GM18520 (cell line): ENCODE results near the gene CAMK1D.

Experiments used
- ATAC-seq: cut with Tn5 transposase; IDR thresholded peaks from one replicate; pipeline ENCODE4 v1.9.1; 2021; ENCODE audit not compliant: unreplicated experiment

The CAMK1D gene

DNA sequence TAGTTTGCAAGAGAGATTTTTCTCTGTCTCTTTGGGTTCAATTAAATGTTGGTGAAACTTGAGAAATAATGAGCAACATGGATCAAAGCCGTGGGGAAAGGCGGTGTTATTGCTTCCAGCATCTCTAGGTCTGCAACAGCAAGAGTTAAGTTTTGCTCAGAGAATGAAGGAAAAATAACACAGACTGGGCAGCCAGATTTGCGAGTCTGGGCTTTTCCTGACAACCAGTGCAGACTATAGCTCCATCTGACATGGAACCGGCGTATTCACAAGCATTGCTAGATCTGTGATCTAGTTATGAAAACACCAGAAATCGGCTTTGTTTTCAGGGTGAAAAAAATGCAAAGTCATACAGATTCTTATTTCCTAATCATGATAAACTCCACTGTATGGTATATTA is 110.4 kb downstream of the CAMK1D start:
- ATAC-seq, result no peak

DNA sequence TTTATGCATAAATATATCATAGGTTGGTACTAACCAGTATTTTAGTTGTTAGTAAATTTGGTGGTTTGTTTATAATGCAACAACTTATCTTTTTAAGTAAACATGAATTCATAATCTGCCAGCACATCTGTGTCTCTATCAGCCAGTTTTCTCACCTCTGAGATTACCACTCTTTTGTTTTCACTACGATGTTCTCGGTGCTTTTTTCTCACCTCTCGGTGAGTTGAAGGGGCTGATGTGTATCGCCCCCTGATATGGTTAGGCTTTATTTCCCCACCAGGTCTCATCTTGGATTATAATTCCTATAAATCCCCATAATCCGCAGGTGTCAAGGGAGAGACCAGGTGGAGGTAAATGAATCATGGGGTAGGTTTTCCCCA is 114.1 kb downstream of the CAMK1D start:
- ATAC-seq, result no peak

GRCh38 chr10:12465385-12466136 is 116.2 kb downstream of the CAMK1D start:
- ATAC-seq, result no peak

GRCh38 chr10:12466704-12467305 is 117.5 kb downstream of the CAMK1D start:
- ATAC-seq, result no peak

DNA sequence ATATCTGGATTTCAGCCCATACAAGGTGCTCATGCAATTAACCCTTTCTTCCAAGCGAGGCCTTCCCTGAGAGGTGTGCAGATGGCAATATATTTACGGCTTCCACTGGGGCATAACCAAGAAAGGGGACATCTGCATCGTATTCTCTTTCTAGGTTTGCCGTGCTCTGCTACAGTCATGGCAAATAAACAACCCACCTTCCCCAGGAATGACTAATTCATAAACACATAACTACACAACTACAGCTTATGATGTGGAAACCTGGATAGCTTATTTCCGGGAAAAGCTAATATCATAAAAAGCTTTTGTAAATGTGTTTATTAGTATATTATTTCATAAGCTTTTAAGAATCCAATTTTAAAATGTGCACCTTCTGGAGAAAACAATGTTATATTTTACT is 120.0 kb downstream of the CAMK1D start:
- no peak for ATAC-seq

- no peak for ATAC-seq
Measured at GRCh38 chr10:12470719-12471118, 121.4 kb downstream of the CAMK1D start.

GRCh38 chr10:12471135-12471534 is 121.8 kb downstream of the CAMK1D start:
- no peak for ATAC-seq

- ATAC-seq, result no peak
Measured at GRCh38 chr10:12473491-12473890, 124.1 kb downstream of the CAMK1D start.

- ATAC-seq, result no peak
Measured at GRCh38 chr10:12474727-12475412, 125.5 kb downstream of the CAMK1D start.

GRCh38 chr10:12476656-12477055 is 127.3 kb downstream of the CAMK1D start:
- ATAC-seq, result no peak

GRCh38 chr10:12479437-12479844 is 130.1 kb downstream of the CAMK1D start:
- ATAC-seq, result no peak

- ATAC-seq, result no peak
Measured at GRCh38 chr10:12479924-12480323, 130.6 kb downstream of the CAMK1D start.

- ATAC-seq, result no peak
Measured at GRCh38 chr10:12480440-12480839, 131.1 kb downstream of the CAMK1D start.

- ATAC-seq, result no peak
Measured at GRCh38 chr10:12481924-12482323, 132.6 kb downstream of the CAMK1D start.

DNA sequence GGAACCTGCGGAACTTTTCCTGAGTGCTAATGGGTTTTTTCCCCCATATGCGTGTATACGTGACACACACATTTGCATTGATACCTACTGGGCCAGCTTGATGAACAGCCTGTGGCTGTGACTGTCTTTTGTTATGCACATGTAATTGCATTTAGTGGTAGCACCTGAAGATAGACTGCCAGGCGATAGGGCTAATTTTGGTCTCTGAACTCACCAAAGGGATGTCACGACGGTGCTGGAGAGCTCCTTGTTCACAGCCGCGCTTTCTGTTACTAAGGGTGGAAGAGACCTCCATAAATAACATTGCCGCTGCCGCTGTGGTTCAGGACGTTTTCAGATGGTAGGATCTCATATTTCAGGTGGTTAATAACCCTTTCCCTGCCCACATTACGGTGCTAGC is 133.2 kb downstream of the CAMK1D start:
- ATAC-seq, result no peak

GRCh38 chr10:12484002-12484918 is 134.9 kb downstream of the CAMK1D start:
- no peak for ATAC-seq

GRCh38 chr10:12484941-12485805 is 135.8 kb downstream of the CAMK1D start:
- ATAC-seq, result peak; percentile 50

GRCh38 chr10:12487366-12487765 is 138.0 kb downstream of the CAMK1D start:
- no peak for ATAC-seq

GRCh38 chr10:12488626-12489025 is 139.3 kb downstream of the CAMK1D start:
- ATAC-seq, result no peak

DNA sequence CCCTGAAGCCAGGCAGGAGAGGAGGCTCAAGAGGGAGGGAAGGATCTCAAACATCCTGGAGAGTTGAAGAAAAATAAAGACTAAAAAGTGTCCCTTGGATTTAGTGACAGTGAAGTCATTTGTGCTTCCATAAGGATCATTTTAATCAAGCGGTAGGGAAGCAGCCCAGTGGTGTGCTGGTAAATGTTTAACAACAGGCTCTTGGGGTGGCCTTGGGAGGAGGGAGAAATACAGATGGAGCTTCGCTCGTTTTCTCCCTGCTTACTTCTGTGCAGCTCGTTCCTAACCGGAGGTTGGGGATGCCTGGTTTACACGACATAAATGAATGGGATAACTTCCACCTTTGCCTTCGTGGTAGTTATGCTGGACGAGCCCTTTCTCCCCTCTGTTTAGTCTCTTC is 140.0 kb downstream of the CAMK1D start:
- no peak for ATAC-seq
